ENCODE measurements around the gene VAV2.
A peak's percentile ranks its signal among the peaks of the same experiment; 100 is the strongest.
"Not testable (repeated sequence)": the region's sequence is repeated elsewhere in the genome, so short reads cannot be mapped to it uniquely, and the experiment has no call there.

The VAV2 gene

DNA sequence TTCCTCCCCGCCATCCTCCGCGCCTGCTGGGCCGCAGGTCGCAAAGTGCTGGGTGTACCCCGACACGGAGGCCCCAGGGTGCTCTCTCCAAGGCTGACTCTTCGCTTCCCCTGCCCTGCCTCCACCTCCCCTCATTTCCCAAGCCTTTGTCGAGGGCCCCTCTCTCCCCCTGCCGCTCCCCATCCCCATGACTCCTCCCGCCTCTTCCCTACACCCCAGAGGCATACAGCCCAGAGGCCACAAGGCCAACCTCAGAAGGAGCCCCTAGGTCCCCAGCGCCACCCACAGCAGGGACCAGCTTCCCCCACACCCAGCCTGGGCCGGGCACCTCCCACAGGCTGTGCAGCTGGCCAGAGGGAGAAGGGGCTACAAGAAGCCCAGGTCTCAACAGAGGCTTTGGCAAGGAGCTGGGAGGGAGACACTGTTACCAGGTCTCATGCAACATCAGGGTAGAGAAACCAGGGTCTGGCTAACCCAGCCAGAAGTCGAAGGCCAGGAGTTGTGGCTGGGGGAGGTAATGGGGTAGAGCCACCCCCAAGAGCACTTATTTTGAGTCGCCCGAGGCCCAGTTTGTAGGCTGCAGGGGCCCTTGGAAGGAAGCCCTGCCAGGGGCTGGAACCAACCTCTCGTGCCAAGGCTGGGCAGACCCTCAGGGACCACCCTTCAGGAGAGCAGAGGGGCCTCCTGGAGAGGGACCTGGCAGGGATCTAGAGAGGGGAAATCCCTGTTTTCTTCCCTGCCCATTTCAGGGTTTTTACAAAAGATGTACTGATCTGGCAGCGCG lies 229.4 kb downstream of the VAV2 start:
- no peak for DNase-seq

DNA sequence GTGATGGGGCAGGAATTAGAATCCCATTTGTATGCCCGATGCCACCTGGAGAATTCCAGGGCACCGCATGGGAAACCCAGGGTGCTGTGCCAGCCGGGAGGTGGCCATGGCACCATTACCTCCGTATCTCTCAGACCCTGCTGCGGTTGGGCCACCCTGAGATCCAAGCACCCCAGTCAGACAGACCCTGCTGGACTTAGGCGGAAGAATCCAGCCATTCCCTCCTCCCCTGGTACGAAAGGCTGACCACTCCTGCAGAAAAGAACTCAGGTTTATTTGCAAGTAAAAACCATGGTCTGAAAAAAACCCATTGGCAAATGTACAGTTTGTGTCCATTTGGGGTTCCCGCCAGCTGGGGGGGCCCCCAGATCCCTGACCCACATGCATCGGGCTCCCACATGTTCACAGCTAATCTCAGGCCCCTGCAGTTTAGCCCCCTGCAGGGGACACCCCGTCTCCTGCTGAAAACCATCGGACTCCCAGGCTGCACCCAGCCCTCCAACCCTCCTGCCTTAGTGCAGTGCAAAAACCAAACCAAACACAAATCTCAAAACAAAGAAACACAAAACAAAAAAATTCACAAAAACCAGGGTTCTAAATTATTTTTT lies 230.4 kb downstream of the VAV2 start:
- no peak for DNase-seq

GRCh38 chr9:133760713-133761290 lies 231.3 kb downstream of the VAV2 start:
- DNase-seq = no peak

- DNase-seq = no peak
Measured at GRCh38 chr9:133759946-133760345, 232.2 kb downstream of the VAV2 start.

GRCh38 chr9:133759146-133759900 lies 232.8 kb downstream of the VAV2 start:
- DNase-seq = no peak

DNA sequence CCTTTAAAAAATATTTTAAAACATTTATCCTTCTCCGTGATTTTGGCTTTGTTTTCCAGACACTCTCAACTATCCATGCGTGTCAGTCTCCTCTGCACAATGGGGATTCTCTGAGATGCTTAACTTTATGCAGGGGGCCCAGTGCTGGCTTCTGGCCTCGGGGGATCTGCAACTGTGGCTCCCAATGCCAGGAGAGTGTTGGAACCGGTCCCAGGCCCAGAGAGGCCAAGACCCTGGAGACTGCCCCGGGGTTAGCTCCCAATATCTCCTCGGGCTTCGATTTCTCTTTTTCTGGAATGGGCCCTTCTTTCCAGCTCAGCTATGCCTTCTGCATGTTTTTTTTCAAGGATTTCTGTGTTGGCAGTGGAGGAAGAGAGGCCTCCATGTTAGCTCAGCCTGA lies 233.9 kb downstream of the VAV2 start:
- DNase-seq = no peak

DNA sequence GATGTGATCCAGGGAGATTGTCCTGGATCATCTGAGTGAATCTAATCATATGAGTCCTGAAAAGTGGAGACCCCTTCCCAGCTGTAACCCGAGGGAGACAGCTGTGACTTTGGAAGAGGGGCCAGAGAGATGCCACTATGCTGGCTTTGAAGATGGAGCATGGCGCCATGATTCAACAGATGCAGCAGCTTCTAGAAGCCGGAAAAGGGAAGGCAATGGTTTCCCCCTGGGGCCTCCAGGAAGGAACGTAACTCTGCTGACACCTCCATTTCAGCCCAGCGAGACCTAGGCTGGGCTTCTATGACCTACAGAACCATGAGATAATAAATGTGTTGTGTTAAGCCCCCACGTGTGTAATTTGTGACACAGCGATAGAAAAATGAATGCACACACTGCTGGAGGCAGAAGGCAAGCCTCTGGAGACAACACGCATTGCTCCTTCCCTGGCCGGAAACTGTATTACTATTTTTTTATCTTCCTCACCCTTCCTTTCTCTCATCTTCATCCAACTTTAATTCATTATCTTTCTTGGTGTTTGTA lies 237.4 kb downstream of the VAV2 start:
- DNase-seq = no peak

- DNase-seq = no peak
Measured at GRCh38 chr9:133754187-133754586, 237.9 kb downstream of the VAV2 start.

DNA sequence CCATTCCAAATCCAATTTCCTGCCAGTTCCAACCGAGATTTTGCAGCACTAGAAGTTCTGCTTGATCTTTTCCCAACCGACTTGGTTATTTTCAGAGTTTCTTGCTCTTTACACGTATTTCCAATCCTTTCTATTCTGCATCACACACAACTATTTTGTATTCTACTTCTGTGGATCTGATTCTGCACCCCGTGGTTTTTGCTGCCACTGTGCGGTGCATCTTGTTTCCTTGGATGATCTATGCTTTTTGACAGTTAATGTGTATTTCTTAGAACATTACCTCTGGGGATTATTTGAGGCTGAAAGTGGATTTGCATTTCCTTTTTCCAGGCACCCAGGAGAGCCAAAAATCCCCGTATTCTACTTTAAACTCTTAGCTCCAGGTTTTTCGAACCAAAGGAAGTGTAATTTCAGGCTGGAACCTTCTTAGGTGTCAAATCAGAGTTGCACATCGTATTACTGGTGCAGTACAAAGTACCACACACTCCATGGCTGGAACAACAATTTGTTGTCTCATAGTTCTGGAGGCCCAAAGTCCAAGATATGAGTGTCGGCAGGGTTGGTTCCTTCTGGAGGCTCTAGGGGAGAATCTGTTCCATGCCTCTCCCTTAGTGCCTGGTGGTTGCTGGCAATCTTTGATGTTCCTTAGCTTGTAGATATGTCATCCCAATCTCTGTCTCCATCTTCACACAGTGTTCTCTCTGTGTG lies 239.2 kb downstream of the VAV2 start:
- DNase-seq = no peak

DNA sequence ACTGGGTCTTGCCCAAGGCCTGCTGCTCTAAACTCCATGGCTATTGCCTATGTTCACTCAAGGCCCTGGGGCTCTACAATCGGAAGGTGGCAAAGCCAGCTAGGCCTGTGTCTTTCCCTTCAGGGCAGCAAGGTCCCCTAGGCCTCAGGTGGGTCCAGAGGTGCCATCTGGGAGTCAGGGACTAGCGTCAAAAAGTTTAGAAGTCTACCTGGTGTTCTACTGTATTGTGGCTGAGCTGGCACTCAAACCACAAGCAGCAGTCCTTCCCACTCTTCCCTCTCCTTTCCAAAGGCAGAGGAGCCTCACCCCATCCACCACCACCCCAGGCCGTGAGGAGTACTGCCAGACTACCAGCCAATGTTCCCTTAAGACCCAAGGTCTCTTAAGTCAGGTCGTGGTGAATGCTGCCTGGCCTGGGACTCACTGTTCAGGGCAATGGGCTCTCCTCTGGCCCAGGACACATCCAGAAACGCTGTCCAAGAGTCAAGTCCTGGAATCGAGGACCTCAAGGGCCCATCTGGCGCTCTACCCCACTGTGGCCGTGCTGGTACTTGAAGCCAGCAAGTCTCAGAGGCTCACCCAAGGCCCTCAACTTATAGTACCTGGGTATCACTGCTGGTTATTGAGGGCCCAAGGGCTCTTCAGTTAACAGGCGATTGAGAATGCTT lies 241.0 kb downstream of the VAV2 start:
- DNase-seq = no peak

- no peak for DNase-seq
Measured at GRCh38 chr9:133747309-133747708, 244.8 kb downstream of the VAV2 start.

DNA sequence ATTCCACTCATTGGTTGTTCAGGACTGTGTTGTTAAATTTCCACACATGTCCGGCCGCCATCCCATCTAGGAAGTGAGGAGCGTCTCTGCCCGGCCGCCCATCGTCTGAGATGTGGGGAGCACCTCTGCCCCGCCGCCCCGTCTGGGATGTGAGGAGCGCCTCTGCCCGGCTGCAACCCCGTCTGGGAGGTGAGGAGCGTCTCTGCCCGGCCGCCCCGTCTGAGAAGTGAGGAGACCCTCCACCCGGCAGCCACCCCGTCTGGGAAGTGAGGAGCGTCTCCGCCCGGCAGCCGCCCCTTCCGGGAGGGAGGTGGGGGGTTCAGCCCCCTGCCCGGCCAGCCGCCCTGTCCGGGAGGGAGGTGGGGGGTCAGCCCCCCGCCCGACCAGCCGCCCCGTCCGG lies 247.6 kb downstream of the VAV2 start:
- DNase-seq = not testable (repeated sequence)

GRCh38 chr9:133742849-133743444 lies 249.2 kb downstream of the VAV2 start:
- peak; percentile 51 for DNase-seq

DNA sequence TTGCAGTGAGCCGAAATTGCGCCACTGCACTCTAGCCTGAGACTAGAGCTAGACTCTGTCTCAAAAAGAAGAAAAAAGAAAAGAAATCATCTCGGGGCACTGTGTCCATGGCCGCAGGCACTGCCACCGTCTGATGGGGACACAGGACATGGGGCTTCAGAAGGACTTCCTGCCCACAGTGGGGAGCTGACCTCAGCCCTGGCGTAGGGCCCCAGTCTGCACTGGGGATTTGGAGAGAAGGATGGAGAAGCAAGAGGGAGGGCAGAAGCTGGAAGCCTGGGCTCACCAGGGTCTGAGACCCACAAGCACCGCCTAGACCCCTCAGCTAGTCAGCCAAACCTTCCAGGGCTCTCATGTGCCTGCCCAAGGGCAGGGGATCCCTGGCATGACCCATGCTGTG lies 249.9 kb downstream of the VAV2 start:
- DNase-seq = no peak

DNA sequence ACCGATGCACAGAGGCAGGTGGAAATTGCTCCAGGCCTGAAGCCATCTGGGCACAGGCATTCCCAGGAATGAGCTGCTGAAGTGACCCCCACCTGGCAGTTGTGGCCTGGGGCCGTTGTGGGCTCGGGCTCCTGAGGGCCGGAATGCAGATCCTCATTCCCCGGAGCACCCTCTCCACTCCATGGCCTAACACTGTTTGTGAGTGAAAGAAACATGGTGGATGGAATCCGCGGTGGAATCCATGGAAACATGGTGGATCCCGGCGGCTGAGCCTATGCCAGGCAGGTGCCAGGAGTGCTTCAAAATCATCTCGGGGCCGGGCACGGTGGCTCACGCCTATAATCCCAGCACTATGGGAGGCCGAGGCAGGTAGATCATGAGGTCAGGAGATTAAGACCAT lies 250.4 kb downstream of the VAV2 start:
- DNase-seq = no peak

GRCh38 chr9:133740911-133741310 lies 251.2 kb downstream of the VAV2 start:
- DNase-seq = no peak

DNA sequence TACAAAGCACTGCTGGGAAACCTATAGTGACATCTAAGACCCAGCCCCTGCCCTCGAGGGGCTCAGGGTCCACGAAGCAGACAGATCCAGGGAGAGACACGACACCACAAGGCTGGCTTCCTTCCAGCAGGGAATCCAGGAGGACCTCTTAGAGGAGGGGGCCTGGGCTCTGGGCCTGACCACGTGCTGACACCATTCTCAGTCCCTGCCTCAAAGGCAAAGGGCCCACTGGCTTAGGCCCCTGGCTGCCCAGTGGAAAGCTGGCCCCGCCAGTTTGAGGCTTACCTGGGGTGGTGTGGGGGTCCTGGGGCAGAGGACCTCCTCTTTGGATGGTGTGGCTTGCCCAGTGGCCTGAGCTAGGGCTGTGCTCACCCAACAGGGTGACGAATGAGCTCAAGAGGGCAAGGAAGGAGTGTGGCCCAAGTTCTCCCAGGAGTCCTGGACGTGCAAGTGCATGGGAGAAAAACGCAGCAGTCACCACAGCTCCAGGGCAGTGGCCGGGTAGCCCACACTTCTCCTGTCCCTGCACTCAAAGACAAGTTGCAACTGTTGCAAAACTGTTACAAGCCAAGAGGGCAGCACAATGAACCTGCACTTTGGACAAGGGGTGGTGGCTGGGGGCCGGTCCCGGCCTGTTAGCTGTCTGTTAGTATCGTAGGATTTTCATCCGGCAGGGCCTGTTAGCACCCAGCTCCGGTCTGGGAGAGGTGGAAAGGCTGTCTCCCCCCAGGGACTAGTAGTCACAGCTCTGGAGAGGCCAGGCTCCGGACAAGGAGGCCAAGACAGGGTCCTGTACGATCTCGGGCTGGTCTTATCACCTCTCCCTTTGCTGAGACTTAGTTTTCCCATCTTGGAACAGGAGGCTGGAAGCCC lies 252.5 kb downstream of the VAV2 start:
- DNase-seq = no peak

- no peak for DNase-seq
Measured at GRCh38 chr9:133738640-133739225, 253.4 kb downstream of the VAV2 start.

DNA sequence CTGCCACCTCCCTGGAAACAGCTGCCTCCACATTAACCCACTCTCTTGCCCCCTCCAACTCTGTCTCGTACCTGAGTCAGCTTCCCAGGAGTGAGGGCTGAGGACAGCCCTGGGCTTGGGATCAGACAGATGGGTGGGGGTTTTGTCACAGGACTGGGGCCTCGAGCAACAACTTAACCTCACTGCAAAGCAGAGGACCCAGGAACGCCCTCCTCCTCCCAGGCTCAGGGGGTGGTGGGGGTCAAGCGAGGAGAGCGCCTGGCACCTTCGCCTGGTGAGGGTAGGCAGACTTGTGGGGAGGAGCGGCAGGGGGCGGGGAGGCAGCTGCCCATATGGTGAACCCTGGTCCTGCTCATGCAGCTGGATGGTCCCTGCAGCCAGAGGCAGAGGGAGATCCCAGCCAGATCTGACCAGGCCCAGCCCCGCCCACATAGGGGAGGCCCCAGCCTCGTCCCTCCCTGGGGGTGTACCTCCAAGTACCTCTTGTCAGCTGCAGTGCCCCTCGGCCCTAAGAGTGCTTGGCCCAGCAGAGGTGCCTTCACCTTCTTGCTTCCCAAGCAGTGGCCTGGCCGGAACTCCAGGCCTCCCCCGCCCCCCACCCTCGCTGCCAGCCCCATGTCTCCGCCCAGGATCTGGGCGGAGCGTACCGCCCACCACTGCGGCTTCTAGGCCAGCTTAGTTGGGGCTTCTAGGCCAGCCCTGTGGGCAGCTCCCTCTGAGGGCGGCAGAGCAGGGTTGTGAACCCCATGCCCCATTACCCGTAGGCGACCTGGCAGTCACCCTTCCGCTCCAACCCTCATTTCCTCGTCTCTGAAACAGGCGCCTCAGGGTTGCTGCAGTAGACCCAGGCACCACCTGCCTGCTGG lies 254.1 kb downstream of the VAV2 start, which contains the start of gene SARDH:
TSS of gene SARDH (minus strand) at position 579 of the 866 bp plus-strand sequence. CDS start 4,179 bp downstream, outside the sequence.
- peak; percentile 28 for DNase-seq

Data from fibroblast of skin of abdomen (primary cell).